ENCODE measurements around the gene HCAR2. TPM values are rescaled to one million over a fixed set of nuclear protein-coding genes. Genes with fewer than 3 reads are reported as not detected.
A peak's percentile ranks its signal among the peaks of the same experiment; 100 is the strongest.

Gene HCAR2
- total and polyA plus RNA-seq, 8 donors: 0.18 to 8.2 (median 2.6) TPM; not detected in 3

- H3K27me3 ChIP-seq: peaks cover 0 to 5% (median 0%) of the 10 kb centered on the region in 3 donors
- TF ChIP-seq POLR2AphosphoS5 (IDR thresholded peaks at IDR 0.05) (peak in 1 of 3 donors; percentile 10), EP300 (IDR thresholded peaks at IDR 0.05) (no peak)
- peak; percentile 46 to 69 for DNase-seq
- no peaks in the 10 kb centered on the region for H3K36me3 ChIP-seq
- peaks cover 0 to 30% (median 16%) of the 10 kb centered on the region in 4 donors for H3K4me1 ChIP-seq
- no peaks in the 10 kb centered on the region for H3K9me3 ChIP-seq
- WGBS, 5 donors: 22 to 34% (median 25%) methylated on average over 5 of the region's 5 CpGs
- intact Hi-C loops (cut with DNase I; ENCODE audit: low total_unique reads): no loop called here
- H3K4me3 ChIP-seq: peak overlapping the region in 1 of 4 donors; percentile 16
- peak overlapping the region in 4 of 5 donors; percentile 18 to 68 (median 49) for H3K27ac ChIP-seq
Observed at GRCh38 chr12:122726080-122726558, 23.0 kb upstream of the HCAR2 start.

- Histone ChIP-seq H3K9me3 (no peaks in the 10 kb centered on the region), H3K4me3 (peak overlapping the region in 1 of 4 donors; percentile 13), H3K36me3 (no peaks in the 10 kb centered on the region), H3K27me3 (peaks cover 0 to 5% (median 0%) of the 10 kb centered on the region in 3 donors), H3K27ac (peak overlapping the region in 4 of 5 donors; percentile 18 to 68 (median 49)), H3K4me1 (peaks cover 0 to 25% (median 16%) of the 10 kb centered on the region in 4 donors)
- intact Hi-C loops (cut with DNase I; ENCODE audit: low total_unique reads): no loop called here
- no peak for TF ChIP-seq EP300 (IDR thresholded peaks at IDR 0.05)
- no peak for TF ChIP-seq POLR2AphosphoS5 (IDR thresholded peaks at IDR 0.05)
- TF ChIP-seq CTCF (IDR thresholded peaks at IDR 0.05): no peak
- no peak for TF ChIP-seq POLR2A (IDR thresholded peaks at IDR 0.05)
- no peak for DNase-seq
- 69 to 78% (median 76%) methylated on average over 6 of the region's 6 CpGs for WGBS, 5 donors
Observed at GRCh38 chr12:122725452-122726079, 22.4 kb upstream of the HCAR2 start.

- Histone ChIP-seq H3K27me3 (no peaks in the 10 kb centered on the region), H3K9me3 (no peaks in the 10 kb centered on the region), H3K4me1 (peaks cover 0 to 25% (median 13%) of the 10 kb centered on the region in 4 donors), H3K36me3 (no peaks in the 10 kb centered on the region), H3K4me3 (no peak overlapping the region), H3K27ac (no peak overlapping the region)
- TF ChIP-seq POLR2AphosphoS5 (IDR thresholded peaks at IDR 0.05) (no peak), POLR2A (IDR thresholded peaks at IDR 0.05) (no peak), CTCF (IDR thresholded peaks at IDR 0.05) (no peak), EP300 (IDR thresholded peaks at IDR 0.05) (no peak)
- 88 to 95% (median 93%) methylated on average over 12 of the region's 12 CpGs for WGBS, 5 donors
- intact Hi-C loops (cut with DNase I; ENCODE audit: low total_unique reads): no loop called here
- DNase-seq: no peak
Observed at GRCh38 chr12:122724641-122725243, 21.6 kb upstream of the HCAR2 start.

GRCh38 chr12:122722387-122722786 lies 19.2 kb upstream of the HCAR2 start:
- no peaks in the 10 kb centered on the region for H3K9me3 ChIP-seq
- H3K36me3 ChIP-seq: no peaks in the 10 kb centered on the region
- no peak for DNase-seq
- H3K27me3 ChIP-seq: no peaks in the 10 kb centered on the region
- no peak for TF ChIP-seq CTCF (IDR thresholded peaks at IDR 0.05)
- no peak for TF ChIP-seq POLR2A (IDR thresholded peaks at IDR 0.05)
- TF ChIP-seq EP300 (IDR thresholded peaks at IDR 0.05): no peak
- TF ChIP-seq POLR2AphosphoS5 (IDR thresholded peaks at IDR 0.05): no peak
- intact Hi-C loops (cut with DNase I; ENCODE audit: low total_unique reads): no loop called here
- peaks cover 0 to 22% (median 13%) of the 10 kb centered on the region in 4 donors for H3K4me1 ChIP-seq
- no peak overlapping the region for H3K4me3 ChIP-seq
- no peak overlapping the region for H3K27ac ChIP-seq
- WGBS, 5 donors: 48 to 73% (median 70%) methylated on average over 1 of the region's 1 CpG
